CD14-positive monocyte (primary cell): Measurements from ENCODE around the gene FBXO11. TPM values are rescaled to one million over a fixed set of nuclear protein-coding genes. Genes with fewer than 3 reads are reported as not detected.
A peak's percentile ranks its signal among the peaks of the same experiment; 100 is the strongest.

Experiments
- DNase-seq, 3 donors: peaks; one replicate each; pipeline ENCODE4 v3.0.0-alpha.2; 2011 to 2022
- H2AFZ ChIP-seq: 2 replicates; pipeline ENCODE4 v1.6.0; 2012; ENCODE audit warnings: mild to moderate bottlenecking, low read depth, low read length, inconsistent platforms; ENCODE audit not compliant: insufficient read depth, poor library complexity, severe bottlenecking
- H3K27ac ChIP-seq, 2 donors: 1 replicate in 1 of 2; 2 replicates in 1 of 2; pipeline ENCODE4 v1.5.1; 2012 to 2013; ENCODE audit warnings: low read length in 2 of 2, control low read depth in 1 of 2, inconsistent platforms in 1 of 2, low read depth in 1 of 2, mild to moderate bottlenecking in 1 of 2
- H3K27me3 ChIP-seq, 2 donors: one replicate each; pipeline versions ENCODE4 v1.6.0 to v1.6.1; 2011 to 2013; ENCODE audit warnings: low read length in 2 of 2; ENCODE audit not compliant: control insufficient read depth in 2 of 2, insufficient read depth in 2 of 2
- H3K36me3 ChIP-seq, 2 donors: replicated peaks in 1 of 2; 1 replicate in 1 of 2; 2 replicates in 1 of 2; pipeline versions ENCODE4 v1.5.1 to v1.6.1; 2012 to 2013; ENCODE audit warnings: low read length in 2 of 2, control low read depth in 1 of 2, inconsistent platforms in 1 of 2, mild to moderate bottlenecking in 1 of 2; ENCODE audit not compliant: insufficient read depth in 2 of 2, control insufficient read depth in 1 of 2
- H3K4me1 ChIP-seq, 2 donors: 1 replicate in 1 of 2; 2 replicates in 1 of 2; pipeline versions ENCODE4 v1.5.1 to v1.6.1; 2012 to 2013; ENCODE audit warnings: low read length in 2 of 2, control low read depth in 1 of 2, inconsistent platforms in 1 of 2, mild to moderate bottlenecking in 1 of 2, moderate library complexity in 1 of 2; ENCODE audit not compliant: insufficient read depth in 2 of 2, control insufficient read depth in 1 of 2
- H3K4me2 ChIP-seq: replicated peaks from 2 replicates; pipeline ENCODE3; 2012; ENCODE audit warnings: low read length, moderate library complexity, mild to moderate bottlenecking; ENCODE audit not compliant: poor library complexity, severe bottlenecking; ENCODE audit errors: extremely low read depth
- H3K4me3 ChIP-seq, 3 experiments: fragments of 200-600 bp in 1 of 3; sonication (generic) in 1 of 3; replicated peaks in 1 of 3; 1 replicate in 2 of 3; 2 replicates in 1 of 3; pipeline ENCODE4 v1.5.1; 2011 to 2013; ENCODE audit warnings: low read length in 3 of 3, mild to moderate bottlenecking in 3 of 3, control low read depth in 2 of 3, low read depth in 2 of 3, inconsistent platforms in 1 of 3, moderate library complexity in 1 of 3
- H3K79me2 ChIP-seq: 2 replicates; pipeline ENCODE4 v1.6.0; 2012; ENCODE audit warnings: mild to moderate bottlenecking, control low read depth, inconsistent platforms, low read length, moderate library complexity; ENCODE audit not compliant: insufficient read depth
- H3K9ac ChIP-seq: 2 replicates; pipeline ENCODE4 v1.6.0; 2017; ENCODE audit warnings: low read length, mild to moderate bottlenecking; ENCODE audit not compliant: insufficient read depth, poor library complexity, severe bottlenecking
- H3K9me3 ChIP-seq, 2 donors: replicated peaks in 1 of 2; 1 replicate in 1 of 2; 2 replicates in 1 of 2; pipeline versions ENCODE4 v1.5.1 to v1.6.1; 2012 to 2013; ENCODE audit warnings: low read length in 2 of 2, control low read depth in 1 of 2; ENCODE audit not compliant: control insufficient read depth in 1 of 2, insufficient read depth in 1 of 2
- H4K20me1 ChIP-seq: 2 replicates; pipeline ENCODE4 v1.6.0; 2012; ENCODE audit warnings: mild to moderate bottlenecking, low read length, control low read depth, moderate library complexity; ENCODE audit not compliant: insufficient read depth
- H3K27ac Mint-ChIP-seq, 7 donors: one replicate each; pipeline ENCODE4 v1.8.0; 2020; ENCODE audit warnings: mild to moderate bottlenecking in 7 of 7, mixed read lengths in 7 of 7, moderate library complexity in 6 of 7, inconsistent platforms in 2 of 7
- H3K27me3 Mint-ChIP-seq, 3 donors: one replicate each; pipeline ENCODE4 v1.8.0; 2021 to 2022; ENCODE audit warnings: low read depth in 3 of 3, mild to moderate bottlenecking in 3 of 3, mixed read lengths in 3 of 3, moderate library complexity in 3 of 3, inconsistent platforms in 1 of 3
- H3K36me3 Mint-ChIP-seq, 2 donors: one replicate each; pipeline ENCODE4 v1.8.0; 2020; ENCODE audit warnings: mixed read lengths in 2 of 2, inconsistent platforms in 1 of 2, mild to moderate bottlenecking in 1 of 2
- H3K4me1 Mint-ChIP-seq: one replicate; pipeline ENCODE4 v1.8.0; 2020; ENCODE audit warnings: mild to moderate bottlenecking, mixed read lengths
- H3K4me3 Mint-ChIP-seq, 2 donors: one replicate each; pipeline ENCODE4 v1.8.0; 2020; ENCODE audit warnings: mild to moderate bottlenecking in 2 of 2, mixed read lengths in 2 of 2, moderate library complexity in 1 of 2
- H3K9me3 Mint-ChIP-seq, 7 donors: one replicate each; pipeline ENCODE4 v1.8.0; 2020 to 2022; ENCODE audit warnings: mixed read lengths in 7 of 7, mild to moderate bottlenecking in 6 of 7, moderate library complexity in 6 of 7, inconsistent platforms in 2 of 7
- CTCF ChIP-seq: fragments of 200-600 bp; IDR thresholded peaks from one replicate; pipeline ENCODE4 v1.8.0; 2022; ENCODE audit warnings: antibody characterized with exemption, mild to moderate bottlenecking
- WGBS: methylation state at CpG from one replicate; pipeline ENCODE4 v1.1.5; 2013; ENCODE audit warnings: missing lambda C conversion rate; ENCODE audit not compliant: insufficient coverage; 5-methylcytosine and 5-hydroxymethylcytosine counted together
- intact Hi-C, 2 donors: fragments of 100-400 bp; cut with micrococcal nuclease; formaldehyde crosslinking; loops; one replicate each; pipeline versions ENCODE4 v1.15.0 to v1.15.1; 2023
- polyA plus RNA-seq, 3 donors: library from polyadenylated mRNA; depleted of rRNA in 1 of 3; unstranded in 2 of 3; stranded (reverse) in 1 of 3; fragments of 300-500 nt in 2 of 3; fragments of >200 nt in 1 of 3; fragmentation: Illumina TruSeq in 2 of 3; gene quantifications; 1 replicate in 2 of 3; 2 replicates in 1 of 3; pipeline ENCODE4 v1.2.3, GENCODE V29; 2012 to 2021

FBXO11 gene
- polyA plus RNA-seq, 3 donors = 2.2 to 51.3 (median 4.6) TPM

- H3K9me3 Mint-ChIP-seq = no peaks in the 10 kb centered on the region
- no peaks in the 10 kb centered on the region for H3K79me2 ChIP-seq
- H3K27me3 Mint-ChIP-seq = no peaks in the 10 kb centered on the region
- WGBS = no CpG with 5 or more reads among the region's 2 CpGs
- H3K27ac Mint-ChIP-seq = no peak overlapping the region
- peaks cover 11% of the 10 kb centered on the region for H3K4me1 Mint-ChIP-seq
- no peak overlapping the region for H3K4me2 ChIP-seq
- H3K9me3 ChIP-seq = no peaks in the 10 kb centered on the region
- peak overlapping the region in 1 of 2 donors; percentile 10 for H3K27ac ChIP-seq
- no peak for TF ChIP-seq CTCF
- intact Hi-C loops = no loop called here
- H3K4me1 ChIP-seq = no peaks in the 10 kb centered on the region
- H3K27me3 ChIP-seq = no peaks in the 10 kb centered on the region
- peaks cover 78 to 93% of the 10 kb centered on the region in 2 donors for H3K36me3 Mint-ChIP-seq
- H3K4me3 Mint-ChIP-seq = no peak overlapping the region
- no peak for DNase-seq
- H4K20me1 ChIP-seq = peaks cover 54% of the 10 kb centered on the region
- peaks cover 90 to 99% of the 10 kb centered on the region in 2 donors for H3K36me3 ChIP-seq
- H2AFZ ChIP-seq = no peak overlapping the region
- H3K4me3 ChIP-seq = no peak overlapping the region
- H3K9ac ChIP-seq = no peak overlapping the region
Measured at GRCh38 chr2:47809903-47810302, 96.4 kb downstream of the FBXO11 start.

- H3K4me3 ChIP-seq = no peak overlapping the region
- H3K27me3 ChIP-seq = no peaks in the 10 kb centered on the region
- Mint-ChIP-seq H3K27me3 (no peaks in the 10 kb centered on the region), H3K4me3 (no peak overlapping the region), H3K27ac (peak overlapping the region in 1 of 7 donors; percentile 15), H3K36me3 (peaks cover 81 to 93% of the 10 kb centered on the region in 2 donors), H3K4me1 (peaks cover 13% of the 10 kb centered on the region), H3K9me3 (peaks cover 0 to 6% (median 2%) of the 10 kb centered on the region in 7 donors)
- DNase-seq = no peak
- peak overlapping the region in 1 of 2 donors; percentile 34 for H3K27ac ChIP-seq
- no peak overlapping the region for H3K4me2 ChIP-seq
- no peak for TF ChIP-seq CTCF
- peaks cover 10% of the 10 kb centered on the region for H3K79me2 ChIP-seq
- H2AFZ ChIP-seq = no peak overlapping the region
- no peak overlapping the region for H3K9ac ChIP-seq
- intact Hi-C loops = no loop called here
- no peaks in the 10 kb centered on the region for H3K4me1 ChIP-seq
- H3K9me3 ChIP-seq = peaks cover 3 to 6% of the 10 kb centered on the region in 2 donors
- H4K20me1 ChIP-seq = peaks cover 67% of the 10 kb centered on the region
- WGBS = no CpG with 5 or more reads among the region's 4 CpGs
- H3K36me3 ChIP-seq = peaks cover 91 to 99% of the 10 kb centered on the region in 2 donors
Measured at GRCh38 chr2:47808614-47809013, 97.7 kb downstream of the FBXO11 start.
